BE2C (cell line): Measurements from ENCODE around the gene NUAK1.

ENCODE experiments used
- DNase-seq: peaks from one replicate; pipeline ENCODE4 v3.0.0-alpha.2; 2020
- H3K27me3 ChIP-seq: fragments of 250-450 bp; sonication (Bioruptor Pico); 2 replicates; pipeline ENCODE4 v1.5.1; 2020; ENCODE audit warnings: mild to moderate bottlenecking
- H3K36me3 ChIP-seq: fragments of 250-450 bp; sonication (Bioruptor Pico); 2 replicates; pipeline ENCODE4 v1.5.1; 2020; ENCODE audit warnings: mild to moderate bottlenecking
- H3K4me1 ChIP-seq: fragments of 250-450 bp; sonication (Bioruptor Pico); 2 replicates; pipeline ENCODE4 v1.5.1; 2020
- H3K4me3 ChIP-seq: 2 replicates; pipeline ENCODE4 v1.5.1; 2011; ENCODE audit warnings: low read depth, low read length
- H3K9me3 ChIP-seq: fragments of 250-450 bp; sonication (Bioruptor Pico); 2 replicates; pipeline ENCODE4 v1.5.1; 2020
- CTCF ChIP-seq: IDR thresholded peaks from 2 replicates; pipeline ENCODE4 v1.5.1; 2012; ENCODE audit warnings: mild to moderate bottlenecking, low read depth, low read length

NUAK1 gene

GRCh38 chr12:106070611-106071010, 68.1 kb downstream of the NUAK1 start:
- DNase-seq: no peak
- Histone ChIP-seq H3K4me1 (no peaks in the 10 kb centered on the region), H3K4me3 (no peak overlapping the region), H3K36me3 (no peaks in the 10 kb centered on the region), H3K27me3 (no peaks in the 10 kb centered on the region), H3K9me3 (no peaks in the 10 kb centered on the region)
- no peak for TF ChIP-seq CTCF

GRCh38 chr12:106070147-106070546, 68.6 kb downstream of the NUAK1 start:
- H3K4me1 ChIP-seq: no peaks in the 10 kb centered on the region
- H3K36me3 ChIP-seq: no peaks in the 10 kb centered on the region
- H3K4me3 ChIP-seq: no peak overlapping the region
- TF ChIP-seq CTCF: no peak
- no peaks in the 10 kb centered on the region for H3K9me3 ChIP-seq
- DNase-seq: no peak
- no peaks in the 10 kb centered on the region for H3K27me3 ChIP-seq

- no peak for TF ChIP-seq CTCF
- H3K27me3 ChIP-seq: no peaks in the 10 kb centered on the region
- no peak overlapping the region for H3K4me3 ChIP-seq
- no peak for DNase-seq
- H3K4me1 ChIP-seq: no peaks in the 10 kb centered on the region
- H3K36me3 ChIP-seq: no peaks in the 10 kb centered on the region
- H3K9me3 ChIP-seq: no peaks in the 10 kb centered on the region
These were observed 70.5 kb downstream of the NUAK1 start for GRCh38 chr12:106068296-106068695.

GRCh38 chr12:106067606-106068205, 71.0 kb downstream of the NUAK1 start:
- H3K4me1 ChIP-seq: no peaks in the 10 kb centered on the region
- no peak for TF ChIP-seq CTCF
- H3K27me3 ChIP-seq: no peaks in the 10 kb centered on the region
- H3K4me3 ChIP-seq: no peak overlapping the region
- DNase-seq: no peak
- no peaks in the 10 kb centered on the region for H3K36me3 ChIP-seq
- no peaks in the 10 kb centered on the region for H3K9me3 ChIP-seq

- no peaks in the 10 kb centered on the region for H3K36me3 ChIP-seq
- H3K4me1 ChIP-seq: no peaks in the 10 kb centered on the region
- no peak for TF ChIP-seq CTCF
- H3K27me3 ChIP-seq: no peaks in the 10 kb centered on the region
- H3K4me3 ChIP-seq: no peak overlapping the region
- no peak for DNase-seq
- H3K9me3 ChIP-seq: no peaks in the 10 kb centered on the region
These were observed 71.9 kb downstream of the NUAK1 start for GRCh38 chr12:106066726-106067325.

- DNase-seq: no peak
- Histone ChIP-seq H3K36me3 (no peaks in the 10 kb centered on the region), H3K27me3 (no peaks in the 10 kb centered on the region), H3K4me3 (no peak overlapping the region), H3K4me1 (no peaks in the 10 kb centered on the region), H3K9me3 (no peaks in the 10 kb centered on the region)
- TF ChIP-seq CTCF: no peak
These were observed 72.6 kb downstream of the NUAK1 start for GRCh38 chr12:106066051-106066705.
